ENCODE data around the gene MED8.

MED8 gene

DNA sequence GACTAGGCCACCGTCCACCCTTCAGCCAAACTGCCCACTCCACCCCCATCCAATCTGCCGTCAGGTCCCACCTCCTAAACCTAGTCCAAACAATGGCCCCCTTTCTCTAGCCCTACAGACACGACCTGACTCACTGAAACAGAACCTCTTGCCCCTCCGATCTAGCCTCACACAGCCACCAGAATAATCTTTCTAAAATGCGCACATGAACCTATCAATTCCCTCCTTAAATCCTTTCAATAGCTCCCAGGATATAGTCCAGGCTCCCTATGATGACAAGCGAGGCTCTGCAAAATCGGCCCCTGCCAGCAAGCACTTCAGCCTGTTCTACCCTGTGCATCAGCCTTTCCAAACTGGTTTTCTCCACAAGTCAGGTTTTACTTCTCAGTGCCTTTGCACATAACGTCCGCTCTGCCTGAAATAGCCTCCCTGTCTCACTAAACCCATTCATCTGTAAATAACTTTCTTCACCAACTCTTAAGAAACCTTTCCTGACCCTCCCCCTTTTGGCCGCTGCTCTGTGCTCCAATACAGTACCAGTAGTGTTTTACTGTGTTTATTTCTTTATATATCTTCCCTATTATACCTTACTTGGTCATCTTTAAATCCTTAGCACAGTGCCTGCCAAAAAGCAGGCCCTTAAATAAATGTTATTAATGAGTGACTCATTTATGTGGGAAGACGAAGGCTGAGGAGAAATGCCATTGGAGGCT lies 39.9 kb downstream of the MED8 start:
- peak overlapping the region; percentile 44 for H3K4me3 ChIP-seq (ENCODE audit: control insufficient read depth, low read depth, low read length)
- no peak for TF ChIP-seq CTCF (IDR thresholded peaks at IDR 0.05; ENCODE audit: control insufficient read depth, insufficient read depth, low read depth, low read length, missing control alignments)

GRCh38 chr1:43348809-43349593 lies 40.6 kb downstream of the MED8 start:
- no peak for TF ChIP-seq CTCF (IDR thresholded peaks at IDR 0.05; ENCODE audit: control insufficient read depth, insufficient read depth, low read depth, low read length, missing control alignments)
- DNase-seq (ENCODE audit: low read depth), result no peak
- peak overlapping the region; percentile 44 for H3K4me3 ChIP-seq (ENCODE audit: control insufficient read depth, low read depth, low read length)

More for the DNA sequence above, 39.9 kb downstream of the MED8 start:
- no peak for DNase-seq (ENCODE audit: low read depth)

DNA sequence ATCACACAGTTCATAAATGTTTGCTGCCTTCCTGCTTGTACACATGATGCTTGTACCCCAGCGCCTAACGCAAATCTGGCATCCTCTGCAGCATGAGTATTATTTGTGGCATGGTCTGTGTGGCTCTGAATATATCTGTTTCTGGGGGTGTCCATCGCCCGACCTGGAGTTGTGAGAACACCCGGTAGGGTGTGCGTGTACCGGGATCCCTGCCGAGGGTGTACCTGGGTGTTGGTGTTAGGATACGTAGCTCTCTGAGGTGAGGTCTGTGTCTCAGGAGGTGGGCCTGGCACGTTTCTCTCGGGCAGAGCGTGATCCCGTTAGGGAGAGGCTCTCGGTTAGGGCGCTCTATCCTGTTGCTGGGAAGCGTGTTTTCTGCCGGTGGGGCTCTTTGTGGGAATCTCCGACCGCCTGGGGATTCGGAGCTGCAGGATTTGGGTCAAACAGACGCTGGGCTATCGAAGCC lies 41.2 kb downstream of the MED8 start:
- no peak for TF ChIP-seq CTCF (IDR thresholded peaks at IDR 0.05; ENCODE audit: control insufficient read depth, insufficient read depth, low read depth, low read length, missing control alignments)
- H3K4me3 ChIP-seq (ENCODE audit: control insufficient read depth, low read depth, low read length), result peak overlapping the region; percentile 44
- no peak for DNase-seq (ENCODE audit: low read depth)

DNA sequence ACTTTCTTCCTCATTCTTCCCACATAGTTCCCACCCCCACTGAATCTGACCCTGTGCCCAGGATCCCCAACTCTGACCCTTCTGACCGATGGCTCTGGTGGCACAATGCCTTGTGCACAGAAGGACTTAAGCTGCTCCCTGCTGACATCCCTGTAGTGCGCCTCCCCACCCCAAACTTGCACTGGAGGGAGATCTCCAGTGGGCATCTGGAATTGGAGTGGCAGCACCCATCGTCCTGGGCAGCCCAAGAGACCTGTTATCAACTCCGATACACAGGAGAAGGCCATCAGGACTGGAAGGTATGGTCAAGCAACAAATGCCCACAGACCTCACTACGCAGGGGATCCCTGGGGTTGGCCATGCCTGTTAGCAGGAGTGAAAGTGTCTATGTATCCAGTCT lies 43.0 kb downstream of the MED8 start:
- no peak overlapping the region for H3K4me3 ChIP-seq (ENCODE audit: control insufficient read depth, low read depth, low read length)
- no peak for DNase-seq (ENCODE audit: low read depth)
- no peak for TF ChIP-seq CTCF (IDR thresholded peaks at IDR 0.05; ENCODE audit: control insufficient read depth, insufficient read depth, low read depth, low read length, missing control alignments)

GRCh38 chr1:43345120-43345519 lies 44.5 kb downstream of the MED8 start:
- TF ChIP-seq CTCF (IDR thresholded peaks at IDR 0.05; ENCODE audit: control insufficient read depth, insufficient read depth, low read depth, low read length, missing control alignments), result no peak
- H3K4me3 ChIP-seq (ENCODE audit: control insufficient read depth, low read depth, low read length), result no peak overlapping the region
- DNase-seq (ENCODE audit: low read depth), result no peak

GRCh38 chr1:43344267-43344850 lies 45.2 kb downstream of the MED8 start:
- no peak for DNase-seq (ENCODE audit: low read depth)
- no peak for TF ChIP-seq CTCF (IDR thresholded peaks at IDR 0.05; ENCODE audit: control insufficient read depth, insufficient read depth, low read depth, low read length, missing control alignments)
- H3K4me3 ChIP-seq (ENCODE audit: control insufficient read depth, low read depth, low read length), result no peak overlapping the region

Measured in AG09309 (cell line).